HepG2 (cell line): ENCODE data around the gene CRYGS. TPM values are rescaled to one million over a fixed set of nuclear protein-coding genes. Genes with fewer than 3 reads are reported as not detected.
A peak's percentile ranks its signal among the peaks of the same experiment; 100 is the strongest.

Experiments used
- ATAC-seq: fragments of 200-7000 bp; cut with Tn5 transposase; 3 replicates; pipeline ENCODE4 v1.9.1; 2020; ENCODE audit warnings: mild to moderate bottlenecking, moderate library complexity
- Bru-seq: library from RNA; stranded (reverse); fragments of 400-500 nt; gene quantifications from one replicate; lab custom pipeline; 2021; lab: Mats Ljungman, UMichigan
- BruChase-seq, 2 experiments: library from RNA; stranded (reverse); fragments of 400-500 nt; gene quantifications; one replicate each; lab custom pipeline; 2021; lab: Mats Ljungman, UMichigan
- BruUV-seq: library from RNA; stranded (reverse); fragments of 400-500 nt; replicated peaks from 2 replicates; lab custom pipeline; 2021; lab: Mats Ljungman, UMichigan
- CTCF ChIA-PET: fragments of 300-600 bp; formaldehyde crosslinking; extraction: SDS; loops from one replicate; lab custom pipeline; 2021; ENCODE audit warnings: low total read pairs, inconsistent platforms, low intra/inter-chr PET ratio; lab: Yijun Ruan, JAX
- POLR2A ChIA-PET: fragments of 350-600 bp; sonication (Branson Sonifier 250); formaldehyde crosslinking; loops from one replicate; lab custom pipeline; 2020; ENCODE audit warnings: antibody characterized with exemption, inconsistent platforms; lab: Yijun Ruan, JAX
- DNase-seq: peaks from one replicate; pipeline ENCODE4 v3.0.0-alpha.2; 2015; ENCODE audit warnings: low spot score
- FAIRE-seq: peaks from 3 replicates; lab custom pipeline; 2011; peaks lifted over from hg19 to GRCh38; lab: Jason Lieb, UNC
- H2AFZ ChIP-seq: one replicate; pipeline ENCODE4 v1.6.1; 2011; ENCODE audit warnings: low read length, inconsistent platforms
- H3K27ac ChIP-seq: fragments of 300-600 bp; 3 replicates; pipeline ENCODE4 v1.8.0; 2011; ENCODE audit warnings: mixed run types, mild to moderate bottlenecking, mixed read lengths, low read length, inconsistent platforms; ENCODE audit not compliant: insufficient read depth; ENCODE audit errors: extremely low read length
- H3K27me3 ChIP-seq, 2 experiments: fragments of 200-600 bp in 1 of 2; 2 replicates in 1 of 2; 3 replicates in 1 of 2; pipeline versions ENCODE4 v1.6.0 to v1.8.0; 2011; ENCODE audit warnings: low read length in 2 of 2, mild to moderate bottlenecking in 2 of 2, moderate library complexity in 2 of 2, inconsistent platforms in 1 of 2; ENCODE audit not compliant: insufficient read depth in 2 of 2, control insufficient read depth in 1 of 2
- H3K36me3 ChIP-seq, 2 experiments: fragments of 200-600 bp in 1 of 2; replicated peaks in 1 of 2; 2 replicates in 1 of 2; 3 replicates in 1 of 2; pipeline versions ENCODE4 v1.5.1 to v1.8.0; 2011; ENCODE audit warnings: low read length in 2 of 2, inconsistent platforms in 1 of 2; ENCODE audit not compliant: insufficient read depth in 2 of 2, control insufficient read depth in 1 of 2
- H3K4me1 ChIP-seq: 2 replicates; pipeline ENCODE4 v1.5.1; 2012; ENCODE audit warnings: low read length, inconsistent platforms; ENCODE audit not compliant: insufficient read depth
- H3K4me2 ChIP-seq: 2 replicates; pipeline ENCODE4 v1.6.0; 2011; ENCODE audit warnings: low read depth, low read length, inconsistent platforms
- H3K4me3 ChIP-seq, 3 experiments: fragments of 200-600 bp in 1 of 3; sonication (generic), shearing (Covaris generic) in 1 of 3; replicated peaks in 1 of 3; 2 replicates each; pipeline ENCODE4 v1.5.1; 2011 to 2016; ENCODE audit warnings: low read length in 3 of 3, inconsistent platforms in 2 of 3, low read depth in 2 of 3, mild to moderate bottlenecking in 2 of 3, control low read depth in 1 of 3, mixed read lengths in 1 of 3; ENCODE audit not compliant: insufficient read depth in 1 of 3
- H3K79me2 ChIP-seq: one replicate; pipeline ENCODE4 v1.6.1; 2011; ENCODE audit warnings: low read length, inconsistent platforms; ENCODE audit not compliant: insufficient read depth
- H3K9ac ChIP-seq: 2 replicates; pipeline ENCODE4 v1.6.0; 2011; ENCODE audit warnings: mild to moderate bottlenecking, low read depth, low read length, inconsistent platforms; ENCODE audit not compliant: insufficient read depth
- H3K9me3 ChIP-seq: 2 replicates; pipeline ENCODE4 v1.5.1; 2012; ENCODE audit warnings: mild to moderate bottlenecking, low read length
- H4K20me1 ChIP-seq: 2 replicates; pipeline ENCODE4 v1.6.0; 2011; ENCODE audit warnings: inconsistent platforms, mild to moderate bottlenecking, low read length, moderate library complexity; ENCODE audit not compliant: insufficient read depth
- MAFF ChIP-seq: IDR thresholded peaks from 2 replicates; pipeline ENCODE4 v1.6.1; 2011; ENCODE audit warnings: low read depth, low read length, improper control_type of control experiment
- MAFK ChIP-seq, 2 experiments: IDR thresholded peaks in 1 of 2; conservative IDR thresholded peaks in 1 of 2; 2 replicates each; pipeline ENCODE4 v1.6.1; 2011; ENCODE audit warnings: improper control_type of control experiment in 2 of 2, low read length in 2 of 2
- ZNF343 ChIP-seq: sonication (generic); formaldehyde crosslinking; IDR thresholded peaks from 2 replicates; pipeline ENCODE4 v1.4.0; 2020; ENCODE audit warnings: mild to moderate bottlenecking, missing genetic modification reagents
- WGBS: methylation state at CpG from one replicate; pipeline ENCODE4 v1.1.6; 2017; ENCODE audit warnings: low lambda C conversion rate; 5-methylcytosine and 5-hydroxymethylcytosine counted together
- in situ Hi-C: cut with HindIII; loops from 2 replicates; pipeline ENCODE4 v1.10.0; 2017; ENCODE audit warnings: low pct_unique_long_range_greater_than_20kb; ENCODE audit not compliant: extremely low pct_ligation_motif_present
- intact Hi-C: fragments of 100-400 bp; cut with micrococcal nuclease; formaldehyde crosslinking; loops from one replicate; pipeline ENCODE4 v1.10.0; 2022; ENCODE audit not compliant: unreplicated experiment
- long read RNA-seq, 2 experiments: library from RNA in 1 of 2; library from polyadenylated mRNA in 1 of 2; stranded (forward) in 1 of 2; unstranded in 1 of 2; transcript quantifications; one replicate each; pipeline ENCODE4 v2.0.0, GENCODE V29; 2019 to 2022
- polyA minus RNA-seq, 3 experiments: library from RNA; depleted of rRNA, polyadenylated mRNA; stranded (reverse); fragments of >200 nt; gene quantifications; 2 replicates each; pipeline ENCODE4 v1.2.3, GENCODE V29; 2011; ENCODE audit warnings: low replicate concordance in 1 of 3
- polyA plus RNA-seq, 8 experiments: library from polyadenylated mRNA; depleted of rRNA in 3 of 8; stranded (reverse) in 7 of 8; unstranded in 1 of 8; fragments of >200 nt; fragmentation: Illumina TruSeq in 4 of 8; extraction: Trizol in 4 of 8; gene quantifications; 2 replicates each; pipeline versions ENCODE4 v1.2.1 to v1.2.3, GENCODE V29; 2011 to 2016; ENCODE audit warnings: low read depth in 4 of 8, missing spikeins in 1 of 8, mixed read lengths in 1 of 8; ENCODE audit not compliant: insufficient read depth in 1 of 8
- total RNA-seq, 5 experiments: library from RNA; depleted of rRNA; stranded (reverse); fragments of >200 nt; fragmentation: Illumina TruSeq; extraction: Trizol; gene quantifications; 2 replicates each; pipeline ENCODE4 v1.2.3, GENCODE V29; 2016; ENCODE audit warnings: low read depth in 1 of 5

CRYGS gene
- total RNA-seq (2016; rRNA removed; fragmentation: Illumina TruSeq; extraction: Trizol) (0.22 and 2.1 TPM in 2 replicates), polyA plus RNA-seq (2011; rRNA removed) (6.7 TPM in 2 replicates), polyA minus RNA-seq (2011; rRNA and poly(A)+ RNA removed; ENCODE audit: low replicate concordance) (2.0 and 3.4 TPM in 2 replicates), Bru-seq, nascent RNA (percentile 63 among the genes with signal in this experiment), BruChase-seq, experiment 1, labeled RNA remaining after a 6-hour chase (percentile 79 among the genes with signal in this experiment), BruChase-seq, experiment 2, labeled RNA remaining after a 2-hour chase (percentile 78 among the genes with signal in this experiment)
- 0.81 and 1.1 TPM in 2 replicates for total RNA-seq (2016; cell fraction: cytosol; rRNA removed; fragmentation: Illumina TruSeq; extraction: Trizol; ENCODE audit: low read depth)
- total RNA-seq (2016; cell fraction: insoluble cytoplasmic fraction; rRNA removed; fragmentation: Illumina TruSeq; extraction: Trizol), result 0.39 and 2.1 TPM in 2 replicates
- 0.37 and 0.79 TPM in 2 replicates for total RNA-seq (2016; cell fraction: membrane; rRNA removed; fragmentation: Illumina TruSeq; extraction: Trizol)
- 7.0 and 9.7 TPM in 2 replicates for total RNA-seq (2016; cell fraction: nucleus; rRNA removed; fragmentation: Illumina TruSeq; extraction: Trizol)
- polyA plus RNA-seq (2011; cell fraction: cytosol; rRNA removed), result 0.53 and 0.68 TPM in 2 replicates
- 18.0 and 20.5 TPM in 2 replicates for polyA plus RNA-seq (2011; cell fraction: nucleus; rRNA removed)
- polyA plus RNA-seq (2012), result 2.2 and 2.5 TPM in 2 replicates
- polyA plus RNA-seq (2016; cell fraction: cytosol; fragmentation: Illumina TruSeq; extraction: Trizol; ENCODE audit: low read depth), result 0.19 and 0.44 TPM in 2 replicates
- polyA plus RNA-seq (2016; cell fraction: insoluble cytoplasmic fraction; fragmentation: Illumina TruSeq; extraction: Trizol; ENCODE audit: low read depth), result 0.15 and 0.48 TPM in 2 replicates
- polyA plus RNA-seq (2016; cell fraction: membrane; fragmentation: Illumina TruSeq; extraction: Trizol; ENCODE audit: low read depth), result 0.21 TPM in 1 of 2 replicates, not detected in the other
- 10.6 and 15.6 TPM in 2 replicates for polyA plus RNA-seq (2016; cell fraction: nucleus; fragmentation: Illumina TruSeq; extraction: Trizol; ENCODE audit: insufficient read depth, low read depth)
- polyA minus RNA-seq (2011; cell fraction: cytosol; rRNA and poly(A)+ RNA removed), result 0.53 TPM in 1 of 2 replicates, not detected in the other
- 14.2 and 17.4 TPM in 2 replicates for polyA minus RNA-seq (2011; cell fraction: nucleus; rRNA and poly(A)+ RNA removed)
- long read RNA-seq, experiment 1, result 0 reads
- long read RNA-seq, experiment 2, result 0 reads

- Histone ChIP-seq H3K27ac (no peak within 1 kb of the TSS), H3K4me3 (no peak within 1 kb of the TSS), H4K20me1 (no peaks in the 10 kb centered on the region), H3K9ac (no peak within 1 kb of the TSS), H3K4me1 (peaks cover 18% of the 10 kb centered on the region), H2AFZ (no peak within 1 kb of the TSS), H3K9me3 (no peaks in the 10 kb centered on the region), H3K36me3 (no peaks in the 10 kb centered on the region; a peak in 1 of 5 replicates), H3K4me2 (no peak within 1 kb of the TSS), H3K27me3 (no peaks in the 10 kb centered on the region), H3K79me2 (no peaks in the 10 kb centered on the region)
- TF ChIP-seq ZNF343 (no peak), MAFF (peak; percentile 41; the same call in 1 of the 2 replicates), MAFK (conservative IDR thresholded peaks at IDR 0.05 in 1 of 2, IDR thresholded peaks at IDR 0.05 in 1 of 2; ENCODE audit: low read length in 2 of 2) (peak in 1 of 2 experiments; percentile 37; a peak in 3 of 4 replicates)
- BruUV-seq, result no TSS peak
- intact Hi-C loops (no loop called here), in situ Hi-C loops (loop anchor here (5.0 kb wide), 2 partner anchors 282 to 562 kb away; no protein-coding TSS in a partner anchor)
- DNase-seq, result no peak
- no peak for ATAC-seq
- 96% methylated on average over 2 of the region's 2 CpGs for WGBS
- FAIRE-seq, result no peak
- CTCF ChIA-PET, result no interaction called here
- POLR2A ChIA-PET, result interaction anchor here (1.3 kb wide), 1 partner anchor 26 kb away, joined by 3 read pairs; the partner anchor contains the start of gene DNAJB11
Observed at GRCh38 chr3:186544281-186544680, at the start of gene CRYGS. CRYGS (minus strand) TSS chr3:186544380; CDS start chr3:186544326, 54 bp downstream.
